A172 (cell line): ENCODE data around the gene KLHL12. TPM values are rescaled to one million over a fixed set of nuclear protein-coding genes. Genes with fewer than 3 reads are reported as not detected.

ENCODE experiments used
- DNase-seq: peaks from one replicate; pipeline ENCODE4 v3.0.0-alpha.2; 2015; ENCODE audit warnings: low spot score
- total RNA-seq: library from RNA; depleted of rRNA; stranded (reverse); fragments of >200 nt; shearing (Covaris generic); gene quantifications from 2 replicates; pipeline ENCODE4 v1.2.3, GENCODE V29; 2014

KLHL12 gene
- total RNA-seq, 1 experiment from 2014 or later: 43.0 TPM

GRCh38 chr1:202880961-202881460 is 46.0 kb downstream of the KLHL12 start:
- DNase-seq: no peak

- DNase-seq: no peak
Observed at GRCh38 chr1:202880062-202880461, 47.0 kb downstream of the KLHL12 start.

- DNase-seq: no peak
Observed at GRCh38 chr1:202879128-202879527, 47.9 kb downstream of the KLHL12 start.

- no peak for DNase-seq
Observed at GRCh38 chr1:202873026-202873425, 54.0 kb downstream of the KLHL12 start.

- no peak for DNase-seq
Observed at GRCh38 chr1:202871367-202871766, 55.7 kb downstream of the KLHL12 start.

- no peak for DNase-seq
Observed at GRCh38 chr1:202862679-202863560, 64.1 kb downstream of the KLHL12 start.

GRCh38 chr1:202861420-202862132 is 65.5 kb downstream of the KLHL12 start:
- DNase-seq: peak; percentile 88

GRCh38 chr1:202860744-202861419 is 66.2 kb downstream of the KLHL12 start:
- DNase-seq: peak; percentile 59

GRCh38 chr1:202858789-202859414 is 68.1 kb downstream of the KLHL12 start:
- DNase-seq: no peak

- DNase-seq: no peak
Observed at GRCh38 chr1:202858331-202858730, 68.7 kb downstream of the KLHL12 start.

- DNase-seq: no peak
Observed at GRCh38 chr1:202857136-202857610, 69.9 kb downstream of the KLHL12 start.

- no peak for DNase-seq
Observed at GRCh38 chr1:202856014-202856413, 71.0 kb downstream of the KLHL12 start.

- no peak for DNase-seq
Observed at GRCh38 chr1:202854787-202855186, 72.2 kb downstream of the KLHL12 start.

GRCh38 chr1:202852163-202852904 is 74.7 kb downstream of the KLHL12 start:
- peak; percentile 77 for DNase-seq

GRCh38 chr1:202850593-202851362 is 76.3 kb downstream of the KLHL12 start:
- no peak for DNase-seq

GRCh38 chr1:202848191-202848542 is 78.9 kb downstream of the KLHL12 start:
- no peak for DNase-seq

- DNase-seq: no peak
Observed at GRCh38 chr1:202844935-202845334, 82.1 kb downstream of the KLHL12 start.

- no peak for DNase-seq
Observed at GRCh38 chr1:202844259-202844658, 82.8 kb downstream of the KLHL12 start.

- no peak for DNase-seq
Observed at GRCh38 chr1:202843081-202843480, 84.0 kb downstream of the KLHL12 start.
